GM06990 (cell line): Measurements from ENCODE around the gene APP.

Source experiments
- DNase-seq: peaks from one replicate; pipeline ENCODE4 v3.0.0-alpha.2; 2011; ENCODE audit not compliant: insufficient read length; ENCODE audit errors: extremely low read depth
- H3K27me3 ChIP-seq: replicated peaks from 2 replicates; pipeline ENCODE4 v1.6.0; 2011; ENCODE audit warnings: low read length; ENCODE audit not compliant: control insufficient read depth, insufficient read depth
- H3K36me3 ChIP-seq: 2 replicates; pipeline ENCODE4 v1.5.1; 2011; ENCODE audit warnings: low read length; ENCODE audit not compliant: control insufficient read depth, insufficient read depth
- H3K4me3 ChIP-seq: replicated peaks from 2 replicates; pipeline ENCODE4 v1.5.1; 2011; ENCODE audit warnings: low read depth, mild to moderate bottlenecking, control low read depth, low read length
- CTCF ChIP-seq: IDR thresholded peaks from 2 replicates; pipeline ENCODE4 v1.5.1; 2011; ENCODE audit warnings: low read length, control low read depth, mild to moderate bottlenecking, inconsistent platforms; ENCODE audit not compliant: insufficient read depth, poor library complexity, severe bottlenecking

Gene APP

GRCh38 chr21:25831300-25831960 lies 339.1 kb downstream of the APP start:
- TF ChIP-seq CTCF = no peak
- H3K36me3 ChIP-seq = no peaks in the 10 kb centered on the region
- H3K27me3 ChIP-seq = no peaks in the 10 kb centered on the region
- H3K4me3 ChIP-seq = no peak overlapping the region
- no peak for DNase-seq
